B cell (primary cell): ENCODE results near the gene F12.

Experiments used
- CTCF ChIP-seq: fragments of 200-600 bp; IDR thresholded peaks from one replicate; pipeline ENCODE4 v1.8.0; 2022; ENCODE audit warnings: antibody characterized with exemption, mild to moderate bottlenecking
- EZH2 ChIP-seq: IDR thresholded peaks from 2 replicates; pipeline ENCODE4 v1.6.1; 2012; ENCODE audit warnings: borderline replicate concordance, low read depth, mild to moderate bottlenecking, moderate library complexity, low read length; ENCODE audit not compliant: insufficient read depth, poor library complexity, severe bottlenecking

DNA sequence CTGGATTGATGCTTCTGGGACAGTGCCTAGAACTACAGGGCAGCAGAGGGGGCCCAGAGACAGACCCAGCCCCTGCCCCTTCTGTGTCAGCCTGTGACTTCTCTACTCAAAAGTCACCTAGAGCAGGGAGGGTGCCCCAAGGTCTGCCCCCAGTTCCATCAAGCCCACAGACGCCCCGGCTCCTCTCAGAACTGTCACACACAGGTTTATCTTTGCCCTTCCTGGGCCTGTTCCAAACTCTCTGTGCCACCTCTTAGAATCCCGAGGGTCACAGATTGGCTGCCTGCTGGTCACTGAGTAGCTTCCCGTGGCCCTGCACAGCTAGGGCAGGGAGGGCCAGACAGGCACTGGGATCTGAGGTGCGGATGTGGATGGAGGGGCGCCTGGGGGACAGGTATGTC lies 49.9 kb downstream of the F12 start:
- TF ChIP-seq CTCF: no peak
- TF ChIP-seq EZH2: no peak
